ENCODE results near the gene PCDHGA8. TPM values are rescaled to one million over a fixed set of nuclear protein-coding genes. Genes with fewer than 3 reads are reported as not detected.
A peak's percentile ranks its signal among the peaks of the same experiment; 100 is the strongest.
"Not testable (repeated sequence)": the region's sequence is repeated elsewhere in the genome, so short reads cannot be mapped to it uniquely, and the experiment has no call there.

The PCDHGA8 gene
- total and polyA plus RNA-seq, 2 donors (not counting 1 experiment from before 2014, with no cell fraction given): 1.1 to 4.6 TPM

DNA sequence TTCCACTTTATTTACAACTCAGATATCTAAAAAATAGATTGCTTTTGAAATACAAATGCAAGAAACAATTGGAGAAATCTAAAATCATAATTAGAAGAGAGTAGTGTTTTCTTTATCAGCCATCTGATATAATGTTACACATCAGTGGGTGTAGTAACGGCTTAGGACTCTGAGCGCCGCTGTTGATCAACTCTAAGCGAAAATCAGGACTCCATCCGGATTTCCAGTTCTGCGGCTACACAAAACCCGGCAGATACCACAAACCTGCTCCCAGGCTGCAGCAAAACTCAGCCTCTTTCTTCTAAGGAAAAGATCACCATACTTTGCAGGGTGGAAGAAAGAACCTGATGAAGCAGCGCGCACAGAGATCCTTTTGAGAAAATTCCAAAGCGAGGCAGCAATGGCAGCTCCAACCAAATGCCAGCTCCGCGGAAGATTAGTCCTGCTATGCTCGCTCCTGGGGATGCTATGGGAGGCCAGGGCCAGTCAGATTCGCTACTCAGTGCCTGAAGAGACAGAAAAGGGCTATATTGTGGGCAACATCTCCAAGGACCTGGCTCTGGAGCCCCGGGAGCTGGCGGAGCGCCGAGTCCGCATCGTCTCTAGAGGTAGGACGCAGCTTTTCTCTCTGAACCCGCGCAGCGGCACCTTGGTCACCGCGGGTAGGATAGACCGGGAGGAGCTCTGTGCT is 10.3 kb downstream of the PCDHGA8 start, which contains the start of gene PCDHGA9:
Gene PCDHGA9, plus strand, starts transcription at position 226 of the 691 bp plus-strand sequence. Its CDS starts 175 bp downstream, at position 401.
- Histone ChIP-seq H3K4me3 (replicated peaks in 1 of 4; ENCODE audit: control extremely low read depth in 1 of 4, insufficient read depth in 1 of 4, low read depth in 3 of 4, low read length in 4 of 4) (peak within 1 kb of the TSS; percentile 8 to 50 (median 17)), H3K9ac (ENCODE audit: insufficient read depth, low read length) (no peak within 1 kb of the TSS), H3K9me3 (ENCODE audit: control insufficient read depth, insufficient read depth, low read depth, low read length) (peaks cover 4% of the 10 kb centered on the region), H2AFZ (ENCODE audit: low read length) (no peak within 1 kb of the TSS), H3K36me3 (ENCODE audit: control insufficient read depth, insufficient read depth, low read length) (no peaks in the 10 kb centered on the region), H3K4me2 (ENCODE audit: extremely low read depth, insufficient read depth, low read length) (peak within 1 kb of the TSS; percentile 62), H3K79me2 (ENCODE audit: control insufficient read depth, insufficient read depth, low read length) (no peaks in the 10 kb centered on the region), H3K27me3 (ENCODE audit: control insufficient read depth, insufficient read depth, low read length) (no peaks in the 10 kb centered on the region), H3K27ac (ENCODE audit: insufficient read depth, low read length) (no peak within 1 kb of the TSS), H4K20me1 (ENCODE audit: control insufficient read depth, extremely low read depth, insufficient read depth, low read length) (no peaks in the 10 kb centered on the region), H3K4me1 (ENCODE audit: control insufficient read depth, extremely low read depth, insufficient read depth, low read length) (no peaks in the 10 kb centered on the region)
- TF ChIP-seq, protein P1, sequence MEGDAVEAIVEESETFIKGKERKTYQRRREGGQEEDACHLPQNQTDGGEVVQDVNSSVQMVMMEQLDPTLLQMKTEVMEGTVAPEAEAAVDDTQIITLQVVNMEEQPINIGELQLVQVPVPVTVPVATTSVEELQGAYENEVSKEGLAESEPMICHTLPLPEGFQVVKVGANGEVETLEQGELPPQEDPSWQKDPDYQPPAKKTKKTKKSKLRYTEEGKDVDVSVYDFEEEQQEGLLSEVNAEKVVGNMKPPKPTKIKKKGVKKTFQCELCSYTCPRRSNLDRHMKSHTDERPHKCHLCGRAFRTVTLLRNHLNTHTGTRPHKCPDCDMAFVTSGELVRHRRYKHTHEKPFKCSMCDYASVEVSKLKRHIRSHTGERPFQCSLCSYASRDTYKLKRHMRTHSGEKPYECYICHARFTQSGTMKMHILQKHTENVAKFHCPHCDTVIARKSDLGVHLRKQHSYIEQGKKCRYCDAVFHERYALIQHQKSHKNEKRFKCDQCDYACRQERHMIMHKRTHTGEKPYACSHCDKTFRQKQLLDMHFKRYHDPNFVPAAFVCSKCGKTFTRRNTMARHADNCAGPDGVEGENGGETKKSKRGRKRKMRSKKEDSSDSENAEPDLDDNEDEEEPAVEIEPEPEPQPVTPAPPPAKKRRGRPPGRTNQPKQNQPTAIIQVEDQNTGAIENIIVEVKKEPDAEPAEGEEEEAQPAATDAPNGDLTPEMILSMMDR (conservative IDR thresholded peaks at IDR 0.05 in 1 of 2, IDR thresholded peaks at IDR 0.05 in 1 of 2; ENCODE audit: low read depth in 1 of 2, low read length in 2 of 2): peak; percentile 40 to 49
- no peak for TF ChIP-seq EZH2 (IDR thresholded peaks at IDR 0.05; ENCODE audit: low read length, missing control alignments)
- peak; percentile 24 to 57 for DNase-seq (ENCODE audit: low read depth in 2 of 2)

DNA sequence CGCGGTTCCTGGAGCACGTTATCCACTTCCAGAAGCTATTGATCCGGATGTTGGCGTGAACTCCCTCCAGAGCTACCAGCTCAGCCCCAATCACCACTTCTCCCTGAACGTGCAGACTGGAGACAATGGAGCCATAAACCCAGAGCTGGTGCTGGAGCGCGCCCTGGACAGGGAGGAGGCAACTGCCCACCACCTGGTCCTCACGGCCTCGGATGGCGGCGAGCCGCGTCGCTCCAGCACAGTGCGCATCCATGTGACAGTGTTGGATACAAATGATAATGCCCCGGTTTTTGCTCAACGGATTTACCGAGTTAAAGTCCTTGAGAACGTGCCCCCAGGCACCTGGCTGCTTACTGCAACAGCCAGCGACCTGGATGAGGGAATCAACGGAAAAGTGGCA is 11.0 kb downstream of the PCDHGA8 start:
- Histone ChIP-seq H4K20me1 (ENCODE audit: control insufficient read depth, extremely low read depth, insufficient read depth, low read length) (no peaks in the 10 kb centered on the region), H3K27me3 (ENCODE audit: control insufficient read depth, insufficient read depth, low read length) (no peaks in the 10 kb centered on the region), H3K9ac (ENCODE audit: insufficient read depth, low read length) (no peak overlapping the region), H3K4me1 (ENCODE audit: control insufficient read depth, extremely low read depth, insufficient read depth, low read length) (no peaks in the 10 kb centered on the region), H3K36me3 (ENCODE audit: control insufficient read depth, insufficient read depth, low read length) (no peaks in the 10 kb centered on the region), H3K79me2 (ENCODE audit: control insufficient read depth, insufficient read depth, low read length) (no peaks in the 10 kb centered on the region), H2AFZ (ENCODE audit: low read length) (no peak overlapping the region), H3K27ac (ENCODE audit: insufficient read depth, low read length) (no peak overlapping the region), H3K9me3 (ENCODE audit: control insufficient read depth, insufficient read depth, low read depth, low read length) (peaks cover 4% of the 10 kb centered on the region), H3K4me2 (ENCODE audit: extremely low read depth, insufficient read depth, low read length) (peak overlapping the region; percentile 29), H3K4me3 (replicated peaks in 1 of 4; ENCODE audit: control extremely low read depth in 1 of 4, insufficient read depth in 1 of 4, low read depth in 3 of 4, low read length in 4 of 4) (peak overlapping the region in 1 of 4 experiments; percentile 50)
- DNase-seq (ENCODE audit: low read depth in 2 of 2): no peak
- TF ChIP-seq, protein P1 (conservative IDR thresholded peaks at IDR 0.05 in 1 of 2, IDR thresholded peaks at IDR 0.05 in 1 of 2; ENCODE audit: low read depth in 1 of 2, low read length in 2 of 2): no peak
- TF ChIP-seq EZH2 (IDR thresholded peaks at IDR 0.05; ENCODE audit: low read length, missing control alignments): no peak

DNA sequence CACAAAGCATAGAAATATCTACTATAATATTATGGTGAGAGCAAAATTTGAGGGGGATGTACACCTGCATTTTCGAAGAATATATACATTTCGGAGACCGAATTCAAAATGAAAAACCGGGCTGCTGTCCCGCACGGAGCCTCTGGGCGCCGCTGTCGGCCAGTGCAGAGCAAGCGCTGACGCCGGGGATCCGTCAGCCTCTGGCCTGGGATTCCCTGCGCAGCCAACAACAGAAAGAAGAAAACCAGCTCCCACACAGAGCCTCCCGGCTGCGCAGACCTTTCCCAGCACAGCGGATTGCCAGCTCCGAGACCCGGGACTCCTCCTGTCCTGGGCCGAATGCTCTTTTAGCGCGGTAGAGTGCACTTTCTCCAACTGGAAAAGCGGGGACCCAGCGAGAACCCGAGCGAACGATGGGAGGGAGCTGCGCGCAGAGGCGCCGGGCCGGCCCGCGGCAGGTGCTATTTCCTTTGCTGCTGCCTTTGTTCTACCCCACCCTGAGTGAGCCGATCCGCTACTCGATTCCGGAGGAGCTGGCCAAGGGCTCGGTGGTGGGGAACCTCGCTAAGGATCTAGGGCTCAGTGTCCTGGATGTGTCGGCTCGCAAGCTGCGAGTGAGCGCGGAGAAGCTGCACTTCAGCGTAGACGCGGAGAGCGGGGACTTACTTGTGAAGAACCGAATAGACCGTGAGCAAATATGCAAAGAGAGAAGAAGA is 15.5 kb downstream of the PCDHGA8 start, which contains the start of gene PCDHGB6:
Gene PCDHGB6, plus strand, starts transcription at position 232 of the 716 bp plus-strand sequence. Its CDS starts 182 bp downstream, at position 414.
- not testable (repeated sequence) for H3K27me3 ChIP-seq (ENCODE audit: control insufficient read depth, insufficient read depth, low read length); H3K9me3 ChIP-seq (ENCODE audit: control insufficient read depth, insufficient read depth, low read depth, low read length); H3K36me3 ChIP-seq (ENCODE audit: control insufficient read depth, insufficient read depth, low read length); H3K79me2 ChIP-seq (ENCODE audit: control insufficient read depth, insufficient read depth, low read length); H3K27ac ChIP-seq (ENCODE audit: insufficient read depth, low read length); H3K4me1 ChIP-seq (ENCODE audit: control insufficient read depth, extremely low read depth, insufficient read depth, low read length); H2AFZ ChIP-seq (ENCODE audit: low read length); H3K4me2 ChIP-seq (ENCODE audit: extremely low read depth, insufficient read depth, low read length); H3K9ac ChIP-seq (ENCODE audit: insufficient read depth, low read length); H4K20me1 ChIP-seq (ENCODE audit: control insufficient read depth, extremely low read depth, insufficient read depth, low read length)
- peak; percentile 30 to 54 for DNase-seq (ENCODE audit: low read depth in 2 of 2)
- H3K4me3 ChIP-seq (replicated peaks in 1 of 4; ENCODE audit: control extremely low read depth in 1 of 4, insufficient read depth in 1 of 4, low read depth in 3 of 4, low read length in 4 of 4): peak within 1 kb of the TSS in 3 of 4 experiments; percentile 9 to 41 (median 39)
- TF ChIP-seq, protein P1 (conservative IDR thresholded peaks at IDR 0.05 in 1 of 2, IDR thresholded peaks at IDR 0.05 in 1 of 2; ENCODE audit: low read depth in 1 of 2, low read length in 2 of 2): peak; percentile 41 to 57
